PC-9 (cell line): ENCODE results near the gene AFAP1L1. TPM values are rescaled to one million over a fixed set of nuclear protein-coding genes. Genes with fewer than 3 reads are reported as not detected.

Source experiments
- BruUV-seq: library from RNA; stranded (reverse); fragments of 400-500 nt; replicated peaks from 2 replicates; lab custom pipeline; 2021; lab: Mats Ljungman, UMichigan
- CTCF ChIA-PET: fragments of 300-600 bp; sonication (Branson Sonifier 250); formaldehyde crosslinking; loops from one replicate; lab custom pipeline; 2022; ENCODE audit warnings: antibody characterized with exemption; lab: Charles Lee
- POLR2A ChIA-PET: fragments of 300-600 bp; sonication (Branson Sonifier 250); formaldehyde crosslinking; loops from one replicate; lab custom pipeline; 2022; ENCODE audit warnings: antibody characterized with exemption; ENCODE audit not compliant: unreplicated experiment; lab: Charles Lee
- DNase-seq, 2 experiments: peaks; one replicate each; pipeline versions ENCODE4 v3.0.0 to v3.0.0-alpha.2; 2015 to 2022; ENCODE audit warnings: mixed read lengths in 1 of 2
- H2AFZ ChIP-seq: fragments of 200-600 bp; sonication (generic); 2 replicates; pipeline ENCODE4 v1.8.1; 2017; ENCODE audit warnings: antibody characterized with exemption
- H3F3A ChIP-seq: fragments of 200-600 bp; sonication (generic); 2 replicates; pipeline ENCODE4 v1.8.1; 2017; ENCODE audit warnings: antibody characterized with exemption, mild to moderate bottlenecking, low read depth; ENCODE audit not compliant: insufficient read depth
- H3K27ac ChIP-seq: fragments of 200-600 bp; sonication (generic); 2 replicates; pipeline ENCODE4 v1.6.1; 2016; ENCODE audit warnings: mixed run types
- H3K27me3 ChIP-seq: fragments of 200-600 bp; sonication (generic); 2 replicates; pipeline ENCODE4 v1.6.1; 2016; ENCODE audit warnings: low read depth, mixed run types; ENCODE audit not compliant: insufficient read depth
- H3K36me3 ChIP-seq: fragments of 200-600 bp; sonication (generic); 2 replicates; pipeline ENCODE4 v1.6.1; 2016; ENCODE audit warnings: low read depth, mixed run types
- H3K4me1 ChIP-seq: fragments of 200-600 bp; sonication (generic); replicated peaks from 2 replicates; pipeline ENCODE4 v1.6.1; 2016; ENCODE audit warnings: mixed run types; ENCODE audit not compliant: insufficient read depth
- H3K4me2 ChIP-seq: fragments of 200-600 bp; sonication (generic); 2 replicates; pipeline ENCODE4 v1.6.1; 2017; ENCODE audit warnings: mixed run types
- H3K4me3 ChIP-seq: fragments of 200-600 bp; sonication (generic); 2 replicates; pipeline ENCODE4 v1.6.1; 2016; ENCODE audit warnings: mixed run types
- H3K79me2 ChIP-seq: fragments of 200-600 bp; sonication (generic); 2 replicates; pipeline ENCODE4 v1.6.1; 2017; ENCODE audit warnings: low read depth, mixed run types
- H3K9me2 ChIP-seq: fragments of 200-600 bp; sonication (generic); 2 replicates; pipeline ENCODE4 v1.8.1; 2017; ENCODE audit warnings: mild to moderate bottlenecking; ENCODE audit not compliant: insufficient read depth
- H3K9me3 ChIP-seq: fragments of 200-600 bp; sonication (generic); 2 replicates; pipeline ENCODE4 v1.8.1; 2016; ENCODE audit warnings: low read depth; ENCODE audit not compliant: insufficient read depth
- H4K20me1 ChIP-seq: fragments of 200-600 bp; sonication (generic); 2 replicates; pipeline ENCODE4 v1.8.1; 2017; ENCODE audit not compliant: insufficient read depth
- CTCF ChIP-seq: fragments of 200-600 bp; sonication (generic); conservative IDR thresholded peaks from 2 replicates; pipeline ENCODE4 v1.6.1; 2017; ENCODE audit warnings: mixed run types, antibody characterized with exemption, mild to moderate bottlenecking, moderate library complexity
- EZH2 ChIP-seq: fragments of 200-600 bp; sonication (generic); IDR thresholded peaks from 2 replicates; pipeline ENCODE4 v1.8.0; 2017; ENCODE audit warnings: antibody characterized with exemption, low read depth
- intact Hi-C: fragments of 100-400 bp; cut with micrococcal nuclease; formaldehyde crosslinking; loops from one replicate; pipeline ENCODE4 v1.10.0; 2022; ENCODE audit not compliant: unreplicated experiment
- total RNA-seq: library from RNA; stranded (reverse); gene quantifications from 2 replicates; pipeline ENCODE4 v1.2.3, GENCODE V29; 2021

Gene AFAP1L1
- total RNA-seq, 1 experiment from 2014 or later = 9.6 TPM

- no peak overlapping the region for H2AFZ ChIP-seq
- no peaks in the 10 kb centered on the region for H3K9me3 ChIP-seq
- intact Hi-C loops = no loop called here
- no TSS peak for BruUV-seq
- ChIA-PET CTCF (interaction anchor here (0.5 kb wide), 1 partner anchor 1120 kb away, joined by 3 read pairs; no protein-coding TSS in a partner anchor), POLR2A (interaction anchor here (0.6 to 0.7 kb wide), 2 partner anchors 17 to 446 kb away, joined by 5 to 9 read pairs; partner anchors contain the start of gene PCYOX1L)
- no peak overlapping the region for H3K27ac ChIP-seq
- no peak for DNase-seq
- H3K4me2 ChIP-seq = no peak overlapping the region
- H3K79me2 ChIP-seq = no peaks in the 10 kb centered on the region
- TF ChIP-seq EZH2 = no peak
- no peak for TF ChIP-seq CTCF
- H4K20me1 ChIP-seq = no peaks in the 10 kb centered on the region
- H3K4me3 ChIP-seq = no peak overlapping the region
- H3K4me1 ChIP-seq = no peaks in the 10 kb centered on the region
- no peaks in the 10 kb centered on the region for H3F3A ChIP-seq
- no peaks in the 10 kb centered on the region for H3K9me2 ChIP-seq
- H3K36me3 ChIP-seq = no peaks in the 10 kb centered on the region
- no peaks in the 10 kb centered on the region for H3K27me3 ChIP-seq
Measured at GRCh38 chr5:149374801-149375200, 103.1 kb downstream of the AFAP1L1 start.

DNA sequence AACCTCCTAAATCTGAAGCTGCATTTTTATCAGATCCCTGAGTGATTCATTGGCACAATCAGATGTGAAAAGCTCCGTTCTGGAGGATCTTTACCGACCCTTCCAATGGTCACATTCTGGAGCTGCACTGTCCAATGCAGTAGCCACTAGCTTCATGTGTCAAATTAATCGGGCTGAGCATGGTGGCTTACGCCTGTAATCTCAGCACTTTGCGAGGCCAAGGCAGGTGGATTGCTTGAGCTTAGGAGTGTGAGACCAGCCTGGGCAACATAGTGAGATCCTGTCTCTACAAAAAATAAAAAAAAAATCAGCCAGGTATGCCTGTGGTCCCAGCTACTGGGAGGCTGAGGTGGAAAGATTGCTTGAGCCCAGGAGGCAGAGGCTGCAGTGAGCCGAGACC lies 103.8 kb downstream of the AFAP1L1 start:
- Histone ChIP-seq H3K36me3 (no peaks in the 10 kb centered on the region), H3F3A (no peaks in the 10 kb centered on the region), H2AFZ (no peak overlapping the region), H3K79me2 (no peaks in the 10 kb centered on the region), H3K4me3 (no peak overlapping the region), H3K9me3 (no peaks in the 10 kb centered on the region), H3K27ac (no peak overlapping the region), H4K20me1 (no peaks in the 10 kb centered on the region), H3K9me2 (no peaks in the 10 kb centered on the region), H3K27me3 (no peaks in the 10 kb centered on the region), H3K4me2 (no peak overlapping the region), H3K4me1 (no peaks in the 10 kb centered on the region)
- no TSS peak for BruUV-seq
- ChIA-PET POLR2A (interaction anchor here (0.7 kb wide), 1 partner anchor 446 kb away, joined by 9 read pairs; no protein-coding TSS in a partner anchor), CTCF (interaction anchor here (0.7 kb wide), 1 partner anchor 54 kb away, joined by 3 read pairs; no protein-coding TSS in a partner anchor)
- TF ChIP-seq CTCF (no peak), EZH2 (no peak)
- DNase-seq = no peak
- intact Hi-C loops = no loop called here

DNA sequence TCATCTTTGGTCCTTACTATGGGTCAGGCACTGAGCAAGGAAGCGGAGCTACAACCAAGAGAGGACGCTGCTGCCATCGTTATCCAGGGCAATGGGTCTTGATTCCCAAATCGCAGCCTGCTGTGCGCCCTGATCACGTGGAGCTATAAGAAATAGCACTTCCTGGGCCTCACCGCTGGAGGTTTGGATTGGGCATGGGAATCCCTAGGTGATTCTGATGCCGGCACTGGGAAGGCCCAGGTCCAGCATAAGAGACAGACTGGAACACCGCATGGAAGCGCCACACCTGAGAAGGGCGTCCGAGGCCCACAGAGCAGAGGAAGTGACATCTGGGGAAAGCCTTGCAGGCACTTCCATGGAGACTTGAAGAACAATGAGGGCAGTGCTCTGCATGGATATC lies 104.4 kb downstream of the AFAP1L1 start:
- Histone ChIP-seq H3K27ac (no peak overlapping the region), H3K9me3 (no peaks in the 10 kb centered on the region), H2AFZ (no peak overlapping the region), H3K36me3 (no peaks in the 10 kb centered on the region), H3K4me2 (no peak overlapping the region), H3K27me3 (no peaks in the 10 kb centered on the region), H3F3A (no peaks in the 10 kb centered on the region), H4K20me1 (no peaks in the 10 kb centered on the region), H3K79me2 (no peaks in the 10 kb centered on the region), H3K4me1 (no peaks in the 10 kb centered on the region), H3K4me3 (no peak overlapping the region), H3K9me2 (no peaks in the 10 kb centered on the region)
- intact Hi-C loops = no loop called here
- DNase-seq = no peak
- BruUV-seq = no TSS peak
- ChIA-PET CTCF (no interaction called here), POLR2A (no interaction called here)
- TF ChIP-seq CTCF (no peak), EZH2 (no peak)
